ENCODE data around the gene PRKCA. TPM values are rescaled to one million over a fixed set of nuclear protein-coding genes. Genes with fewer than 3 reads are reported as not detected.
A peak's percentile ranks its signal among the peaks of the same experiment; 100 is the strongest.
"Not testable (repeated sequence)": the region's sequence is repeated elsewhere in the genome, so short reads cannot be mapped to it uniquely, and the experiment has no call there.

Gene PRKCA
- total RNA-seq, 1 donor = 60.5 TPM

DNA sequence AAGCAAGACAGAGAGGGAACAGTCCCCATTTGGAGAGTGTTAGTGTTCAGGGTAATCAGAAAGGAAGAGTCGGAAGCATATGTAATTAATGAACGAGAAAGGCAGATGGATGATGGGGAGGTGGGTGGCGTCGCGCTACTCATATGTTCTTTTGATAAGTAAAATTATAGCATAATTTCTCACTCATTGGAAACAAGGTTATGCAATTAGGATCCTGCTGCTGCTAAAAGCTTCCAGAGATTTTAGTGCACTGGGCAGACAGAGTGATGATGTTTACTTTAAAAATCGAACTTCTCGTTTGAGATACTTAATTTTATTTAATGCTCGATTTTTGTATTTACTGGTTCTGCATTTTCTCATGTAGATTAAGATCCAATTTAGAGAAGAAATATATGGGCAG lies 96.2 kb downstream of the PRKCA start:
- TF ChIP-seq, protein P1, sequence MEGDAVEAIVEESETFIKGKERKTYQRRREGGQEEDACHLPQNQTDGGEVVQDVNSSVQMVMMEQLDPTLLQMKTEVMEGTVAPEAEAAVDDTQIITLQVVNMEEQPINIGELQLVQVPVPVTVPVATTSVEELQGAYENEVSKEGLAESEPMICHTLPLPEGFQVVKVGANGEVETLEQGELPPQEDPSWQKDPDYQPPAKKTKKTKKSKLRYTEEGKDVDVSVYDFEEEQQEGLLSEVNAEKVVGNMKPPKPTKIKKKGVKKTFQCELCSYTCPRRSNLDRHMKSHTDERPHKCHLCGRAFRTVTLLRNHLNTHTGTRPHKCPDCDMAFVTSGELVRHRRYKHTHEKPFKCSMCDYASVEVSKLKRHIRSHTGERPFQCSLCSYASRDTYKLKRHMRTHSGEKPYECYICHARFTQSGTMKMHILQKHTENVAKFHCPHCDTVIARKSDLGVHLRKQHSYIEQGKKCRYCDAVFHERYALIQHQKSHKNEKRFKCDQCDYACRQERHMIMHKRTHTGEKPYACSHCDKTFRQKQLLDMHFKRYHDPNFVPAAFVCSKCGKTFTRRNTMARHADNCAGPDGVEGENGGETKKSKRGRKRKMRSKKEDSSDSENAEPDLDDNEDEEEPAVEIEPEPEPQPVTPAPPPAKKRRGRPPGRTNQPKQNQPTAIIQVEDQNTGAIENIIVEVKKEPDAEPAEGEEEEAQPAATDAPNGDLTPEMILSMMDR (IDR thresholded peaks at IDR 0.05; ENCODE audit: insufficient read depth, low read depth, low read length) = no peak
- no peak for DNase-seq (ENCODE audit: low read depth)
- no peak overlapping the region for H3K4me3 ChIP-seq (ENCODE audit: low read depth, low read length)

DNA sequence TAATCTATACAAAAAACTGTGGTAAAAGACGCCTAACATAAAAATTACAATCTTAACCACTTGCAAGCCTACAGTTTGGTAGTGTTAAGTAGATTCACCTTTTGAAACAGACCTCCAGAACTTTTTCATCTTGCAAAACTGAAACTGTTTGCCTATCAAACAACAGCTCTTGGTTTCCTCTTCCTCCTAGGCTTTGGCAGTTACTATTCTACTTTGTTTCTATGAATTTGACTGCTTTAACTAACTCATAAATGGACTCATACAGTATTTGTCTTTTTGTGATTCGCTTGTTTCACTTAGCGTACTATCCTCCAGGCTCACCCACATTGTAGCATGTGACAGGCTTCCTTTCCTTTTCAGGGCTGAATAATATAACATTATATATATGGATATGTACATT lies 97.0 kb downstream of the PRKCA start:
- TF ChIP-seq, protein P1 (IDR thresholded peaks at IDR 0.05; ENCODE audit: insufficient read depth, low read depth, low read length) = no peak
- no peak overlapping the region for H3K4me3 ChIP-seq (ENCODE audit: low read depth, low read length)
- DNase-seq (ENCODE audit: low read depth) = no peak

DNA sequence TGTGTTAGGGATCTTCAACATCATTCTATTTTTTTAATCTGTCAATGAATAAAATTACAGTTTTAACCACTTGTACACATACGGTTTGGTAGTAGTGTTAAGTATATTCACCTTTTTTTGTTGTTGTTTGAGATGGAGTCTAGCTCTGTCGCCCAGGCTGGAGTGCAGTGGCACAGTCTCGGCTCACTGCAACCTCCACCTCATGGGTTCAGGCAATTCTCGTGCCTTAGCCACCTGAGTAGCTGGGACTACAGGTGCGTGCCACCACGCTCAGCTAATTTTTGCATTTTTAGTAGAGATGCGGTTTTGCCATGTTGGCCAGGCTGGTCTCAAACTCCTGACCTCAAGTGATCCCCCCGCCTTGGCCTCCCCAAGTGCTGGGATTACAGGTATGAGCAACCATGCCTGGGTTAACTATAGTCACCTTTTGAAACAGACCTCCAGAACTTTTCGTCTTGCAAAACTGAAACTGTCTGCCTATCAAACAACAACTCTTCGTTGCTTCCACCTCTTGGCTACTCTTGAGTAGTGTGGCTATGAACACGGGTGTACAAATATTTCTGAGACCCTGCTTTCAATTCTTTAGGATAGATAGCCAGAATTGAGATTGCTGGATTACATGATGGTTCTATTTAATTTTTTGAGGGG lies 97.8 kb downstream of the PRKCA start:
- not testable (repeated sequence) for H3K4me3 ChIP-seq (ENCODE audit: low read depth, low read length); DNase-seq (ENCODE audit: low read depth)

DNA sequence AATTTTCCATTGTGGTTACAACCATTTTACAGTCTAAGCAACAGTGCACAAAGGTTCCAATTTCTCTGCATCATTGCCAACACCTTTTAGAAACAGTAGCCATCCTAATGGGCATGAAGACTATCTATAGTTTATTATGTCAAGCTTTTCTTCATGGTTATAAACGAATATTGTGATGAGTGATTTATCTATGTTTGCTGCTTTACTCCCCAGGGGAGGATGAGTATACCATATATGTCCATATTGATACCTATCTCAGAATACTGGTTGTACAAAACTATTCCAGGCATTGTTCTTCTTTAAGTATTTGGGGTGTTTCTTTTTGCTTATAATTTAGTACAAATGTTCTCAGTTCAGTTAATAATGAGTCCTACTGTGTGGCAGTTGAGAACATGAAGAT lies 98.3 kb downstream of the PRKCA start:
- TF ChIP-seq, protein P1 (IDR thresholded peaks at IDR 0.05; ENCODE audit: insufficient read depth, low read depth, low read length) = no peak
- DNase-seq (ENCODE audit: low read depth) = no peak

DNA sequence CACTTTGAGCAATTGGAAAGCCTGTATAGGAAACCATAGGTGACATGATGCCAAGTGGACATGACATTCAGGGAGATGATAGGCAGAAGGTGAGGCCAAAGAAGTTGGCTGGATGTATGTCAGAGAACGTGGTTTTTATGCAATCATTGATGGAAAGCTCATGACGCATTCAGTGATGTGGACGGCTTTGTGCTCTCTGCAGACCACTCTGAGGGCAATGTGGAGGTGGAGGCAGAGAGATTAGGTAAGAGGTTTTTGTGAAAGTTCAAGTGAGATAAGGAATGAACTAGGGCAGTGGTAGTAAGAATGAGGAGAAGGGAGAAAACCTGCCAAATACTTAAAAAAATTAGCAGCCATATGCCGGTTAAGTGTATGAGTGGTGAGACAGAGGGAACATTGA lies 99.0 kb downstream of the PRKCA start:
- no peak overlapping the region for H3K4me3 ChIP-seq (ENCODE audit: low read depth, low read length)
- TF ChIP-seq, protein P1 (IDR thresholded peaks at IDR 0.05; ENCODE audit: insufficient read depth, low read depth, low read length) = no peak
- DNase-seq (ENCODE audit: low read depth) = no peak

More for the DNA sequence above, 98.3 kb downstream of the PRKCA start:
- no peak overlapping the region for H3K4me3 ChIP-seq (ENCODE audit: low read depth, low read length)

DNA sequence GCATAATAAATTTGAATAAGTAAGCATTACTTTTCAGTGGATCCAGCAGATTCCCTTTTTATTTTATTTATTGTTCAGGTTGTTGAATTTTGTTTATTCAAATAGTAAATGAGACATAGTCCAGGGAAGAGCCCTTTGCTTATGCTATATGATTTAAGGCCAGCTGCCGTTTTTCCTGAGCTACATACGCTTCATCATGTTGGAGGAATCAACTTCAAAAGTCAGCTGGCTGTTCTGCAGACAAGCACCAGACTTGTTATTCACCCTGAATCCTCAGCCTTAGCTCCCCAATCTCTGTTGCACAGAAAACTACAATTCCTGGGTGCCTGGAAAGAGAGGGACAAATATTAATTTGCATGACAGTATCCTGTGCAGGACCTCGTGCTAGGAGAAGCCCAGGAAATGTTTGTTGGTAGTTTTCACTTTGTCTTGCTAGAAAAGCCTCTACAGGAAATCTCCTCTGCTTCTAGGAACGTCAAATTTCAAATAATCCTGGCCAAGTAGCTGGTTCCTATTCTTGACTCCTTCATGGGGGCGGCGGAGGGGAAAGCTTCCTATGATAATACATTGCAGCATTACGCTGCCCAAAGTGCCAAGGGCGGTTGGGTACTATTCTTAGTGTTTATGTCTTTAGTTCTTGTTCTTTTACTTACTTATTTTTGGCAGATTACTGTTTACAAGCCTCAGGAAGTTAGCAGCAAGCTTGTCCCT lies 101.6 kb downstream of the PRKCA start:
- TF ChIP-seq, protein P1 (IDR thresholded peaks at IDR 0.05; ENCODE audit: insufficient read depth, low read depth, low read length) = no peak
- no peak overlapping the region for H3K4me3 ChIP-seq (ENCODE audit: low read depth, low read length)
- DNase-seq (ENCODE audit: low read depth) = peak; percentile 48

DNA sequence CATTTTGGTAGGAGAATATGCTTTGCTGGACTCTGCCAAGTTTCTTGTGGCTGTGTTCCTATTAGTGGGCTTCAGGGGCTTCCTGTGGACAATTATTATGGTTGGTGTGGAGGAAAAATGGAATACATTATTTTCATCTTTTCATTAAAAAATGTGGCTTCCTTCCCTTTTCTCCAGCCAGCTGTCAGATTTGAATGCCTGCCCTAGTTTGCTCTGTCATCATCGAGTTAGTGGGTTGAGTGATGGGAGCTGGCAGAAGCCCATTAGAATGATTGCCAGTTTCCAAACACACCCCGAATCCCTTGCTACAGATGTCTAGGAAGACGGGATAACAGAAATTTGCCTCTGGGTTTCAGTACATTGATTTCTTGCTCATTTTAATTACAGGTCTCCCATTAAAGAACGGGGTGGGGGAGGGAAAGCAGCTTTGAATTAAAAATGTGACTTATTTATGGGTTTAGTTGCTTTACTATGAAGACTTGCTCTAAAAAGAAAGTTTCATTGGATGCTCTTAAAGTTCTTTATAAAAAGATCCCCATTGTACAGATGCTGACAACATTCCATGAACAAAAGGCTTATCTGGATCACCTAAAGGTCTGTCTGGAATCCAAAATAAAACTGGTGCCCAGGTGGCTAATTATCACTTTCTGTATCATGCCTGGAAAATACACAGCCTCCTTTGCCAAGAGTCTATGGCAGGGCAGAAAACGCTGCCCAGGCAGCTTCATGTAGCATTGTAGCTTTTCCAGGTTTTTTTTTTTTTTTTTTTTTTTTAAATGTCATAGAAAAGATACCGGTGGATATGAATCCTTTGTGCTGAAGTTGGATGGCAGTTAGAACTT lies 103.6 kb downstream of the PRKCA start:
- DNase-seq (ENCODE audit: low read depth) = no peak
- H3K4me3 ChIP-seq (ENCODE audit: low read depth, low read length) = no peak overlapping the region
- TF ChIP-seq, protein P1 (IDR thresholded peaks at IDR 0.05; ENCODE audit: insufficient read depth, low read depth, low read length) = no peak
